ENCODE data around the gene DNAAF3.

DNA sequence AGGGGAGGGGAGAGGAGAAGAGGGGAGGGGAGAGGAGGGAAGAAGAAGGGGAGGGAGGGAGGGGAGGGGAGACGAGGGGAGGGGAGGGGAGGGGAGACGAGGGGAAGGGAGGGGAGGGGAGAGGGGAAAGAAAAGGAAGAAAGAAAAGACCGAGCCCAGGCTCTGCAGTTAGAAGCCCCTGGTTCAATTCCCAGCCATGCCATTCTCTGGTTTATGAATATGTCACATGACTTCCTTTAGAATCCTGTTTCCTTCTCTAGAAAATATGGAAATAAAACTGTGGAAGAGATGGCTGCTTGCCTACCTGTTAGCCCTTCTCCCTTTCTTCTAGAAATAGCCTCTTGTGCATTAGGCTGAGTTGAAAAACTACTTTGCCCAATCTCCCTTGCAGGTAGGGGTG lies 31.7 kb downstream of the DNAAF3 start:
- TF ChIP-seq, protein P1, sequence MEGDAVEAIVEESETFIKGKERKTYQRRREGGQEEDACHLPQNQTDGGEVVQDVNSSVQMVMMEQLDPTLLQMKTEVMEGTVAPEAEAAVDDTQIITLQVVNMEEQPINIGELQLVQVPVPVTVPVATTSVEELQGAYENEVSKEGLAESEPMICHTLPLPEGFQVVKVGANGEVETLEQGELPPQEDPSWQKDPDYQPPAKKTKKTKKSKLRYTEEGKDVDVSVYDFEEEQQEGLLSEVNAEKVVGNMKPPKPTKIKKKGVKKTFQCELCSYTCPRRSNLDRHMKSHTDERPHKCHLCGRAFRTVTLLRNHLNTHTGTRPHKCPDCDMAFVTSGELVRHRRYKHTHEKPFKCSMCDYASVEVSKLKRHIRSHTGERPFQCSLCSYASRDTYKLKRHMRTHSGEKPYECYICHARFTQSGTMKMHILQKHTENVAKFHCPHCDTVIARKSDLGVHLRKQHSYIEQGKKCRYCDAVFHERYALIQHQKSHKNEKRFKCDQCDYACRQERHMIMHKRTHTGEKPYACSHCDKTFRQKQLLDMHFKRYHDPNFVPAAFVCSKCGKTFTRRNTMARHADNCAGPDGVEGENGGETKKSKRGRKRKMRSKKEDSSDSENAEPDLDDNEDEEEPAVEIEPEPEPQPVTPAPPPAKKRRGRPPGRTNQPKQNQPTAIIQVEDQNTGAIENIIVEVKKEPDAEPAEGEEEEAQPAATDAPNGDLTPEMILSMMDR (optimal IDR thresholded peaks at IDR 0.05 in 1 of 3, IDR thresholded peaks at IDR 0.05 in 1 of 3, conservative IDR thresholded peaks at IDR 0.05 in 1 of 3; ENCODE audit: extremely low read depth in 1 of 3, insufficient read depth in 2 of 3, low read length in 3 of 3): no peak
- TF ChIP-seq EZH2 (IDR thresholded peaks at IDR 0.05; ENCODE audit: low read length): no peak
